ENCODE results near the gene LRMDA.

The LRMDA gene

GRCh38 chr10:76302961-76303630 lies 871.7 kb downstream of the LRMDA start:
- no peak for DNase-seq

DNA sequence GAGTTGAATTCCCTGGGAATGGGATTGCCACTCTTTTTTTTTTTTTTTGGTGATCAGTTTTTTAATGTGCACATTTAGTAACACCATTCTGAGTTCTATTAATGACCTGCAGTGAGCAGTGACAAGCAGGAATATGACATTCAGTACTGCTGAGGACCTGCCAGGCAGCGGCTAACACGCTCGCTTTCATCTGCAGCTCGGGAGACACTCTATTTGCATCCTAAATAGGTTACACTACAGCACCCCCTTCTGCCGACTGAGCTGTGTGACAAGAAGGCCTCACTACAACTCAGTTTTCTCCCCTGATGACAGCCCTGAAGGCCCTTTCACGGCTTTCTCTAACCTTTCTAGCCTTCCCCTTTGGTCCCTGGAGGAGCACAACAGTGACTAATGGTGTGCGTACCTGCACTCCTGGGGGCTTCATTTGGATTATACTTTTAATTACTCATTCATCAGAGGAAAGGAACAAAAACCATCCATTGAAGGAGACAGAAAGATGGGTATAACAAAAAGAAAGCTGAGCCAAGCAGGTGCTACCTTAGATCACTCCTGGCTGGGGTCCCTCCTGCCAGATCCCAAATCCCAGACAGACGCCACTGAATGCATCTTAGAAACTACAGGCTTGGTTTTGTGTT lies 872.4 kb downstream of the LRMDA start:
- DNase-seq, result peak; percentile 13

GRCh38 chr10:76305930-76306615 lies 874.6 kb downstream of the LRMDA start:
- no peak for DNase-seq

GRCh38 chr10:76306856-76307255 lies 875.4 kb downstream of the LRMDA start:
- no peak for DNase-seq

- no peak for DNase-seq
These were observed 877.6 kb downstream of the LRMDA start for GRCh38 chr10:76309070-76309469.

GRCh38 chr10:76309741-76310587 lies 878.5 kb downstream of the LRMDA start:
- DNase-seq, result no peak

DNA sequence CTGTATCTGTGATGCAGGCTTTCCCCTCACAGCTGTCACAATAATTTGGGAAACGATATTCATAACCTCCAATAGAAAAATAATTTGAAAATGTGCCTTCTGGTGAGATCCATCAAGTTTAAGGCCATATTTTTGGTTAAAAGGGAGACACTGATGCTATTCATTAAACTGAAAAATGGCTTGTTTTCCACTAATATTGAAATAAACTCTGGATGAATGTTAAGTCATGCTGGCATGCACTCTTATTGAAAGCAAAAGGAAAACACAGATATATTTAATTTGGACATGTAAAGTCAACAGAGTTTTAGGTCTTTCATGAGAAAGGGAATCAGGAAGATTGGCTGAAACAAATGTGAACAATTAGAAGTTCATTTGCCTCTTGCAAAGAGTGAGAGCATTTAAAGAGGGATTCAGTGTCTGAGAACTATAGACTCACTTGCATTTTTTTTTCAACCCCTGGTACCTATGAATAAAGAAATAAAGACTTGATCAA lies 879.2 kb downstream of the LRMDA start:
- DNase-seq, result no peak

- DNase-seq, result peak; percentile 12
These were observed 880.6 kb downstream of the LRMDA start for GRCh38 chr10:76311752-76312636.

DNA sequence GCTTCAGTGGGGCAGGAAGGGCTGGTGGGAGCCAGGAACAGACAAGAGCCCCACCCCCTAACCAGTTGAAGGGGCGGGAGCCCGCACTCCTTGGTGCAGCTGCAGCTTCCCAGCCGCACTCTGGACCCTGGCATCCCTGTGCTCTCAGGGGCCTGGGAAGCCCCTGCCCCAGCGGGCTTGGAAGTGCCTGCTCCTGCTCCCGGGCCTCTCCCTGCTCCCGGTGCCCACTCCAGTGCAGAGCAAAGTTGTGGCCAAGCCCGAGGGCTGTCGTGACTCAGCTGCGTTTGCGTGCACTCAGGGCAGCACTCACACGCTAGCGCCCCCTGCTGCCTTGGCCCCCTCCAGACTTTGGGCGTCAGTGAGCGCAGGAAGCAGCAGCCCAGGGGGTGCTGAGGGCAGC lies 883.8 kb downstream of the LRMDA start:
- no peak for DNase-seq

DNA sequence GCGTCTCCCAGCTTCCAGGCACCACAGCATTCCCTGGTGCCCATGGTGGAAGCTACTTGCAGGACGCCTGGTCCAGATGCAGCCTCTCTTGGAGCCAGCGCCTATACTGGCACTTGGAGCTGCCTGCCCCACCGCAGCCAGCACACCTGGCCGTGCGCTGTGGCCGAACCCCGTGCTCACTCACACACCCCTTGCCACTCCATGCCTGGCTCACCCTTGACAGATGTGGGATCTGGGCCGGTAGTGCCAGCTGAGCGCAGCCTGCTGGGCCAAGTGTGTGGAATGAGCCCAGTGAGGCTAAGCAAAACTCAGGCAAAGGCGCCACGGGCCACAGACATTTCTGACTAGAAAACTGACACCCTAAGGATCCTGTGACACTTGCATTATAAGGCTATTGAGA lies 884.8 kb downstream of the LRMDA start:
- DNase-seq, result no peak

GRCh38 chr10:76317078-76317477 lies 885.7 kb downstream of the LRMDA start:
- DNase-seq, result no peak

DNA sequence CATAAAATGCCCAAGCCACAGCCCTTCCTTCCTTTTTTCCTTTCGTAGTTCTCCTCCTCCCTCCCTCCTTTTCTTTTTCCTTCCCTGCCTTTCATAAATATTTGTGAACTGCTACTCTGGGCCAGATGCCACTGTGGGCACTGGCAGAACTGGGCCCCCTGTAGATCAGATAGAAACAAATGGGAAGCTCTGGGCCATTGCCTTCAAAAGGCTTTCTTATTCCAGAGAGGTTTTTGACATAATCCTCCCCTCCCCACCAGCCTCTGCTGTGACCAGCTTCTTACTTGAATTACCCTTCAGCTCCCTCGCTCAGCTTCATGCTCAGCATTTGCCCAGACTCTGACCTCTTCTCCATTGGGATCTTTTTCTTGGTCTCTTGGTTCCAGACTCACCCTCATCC lies 886.8 kb downstream of the LRMDA start:
- no peak for DNase-seq

- DNase-seq, result no peak
These were observed 888.2 kb downstream of the LRMDA start for GRCh38 chr10:76319661-76320060.

GRCh38 chr10:76324283-76324682 lies 892.9 kb downstream of the LRMDA start:
- no peak for DNase-seq

- DNase-seq, result no peak
These were observed 896.0 kb downstream of the LRMDA start for GRCh38 chr10:76327441-76327840.

GRCh38 chr10:76328348-76328747 lies 896.9 kb downstream of the LRMDA start:
- DNase-seq, result no peak

DNA sequence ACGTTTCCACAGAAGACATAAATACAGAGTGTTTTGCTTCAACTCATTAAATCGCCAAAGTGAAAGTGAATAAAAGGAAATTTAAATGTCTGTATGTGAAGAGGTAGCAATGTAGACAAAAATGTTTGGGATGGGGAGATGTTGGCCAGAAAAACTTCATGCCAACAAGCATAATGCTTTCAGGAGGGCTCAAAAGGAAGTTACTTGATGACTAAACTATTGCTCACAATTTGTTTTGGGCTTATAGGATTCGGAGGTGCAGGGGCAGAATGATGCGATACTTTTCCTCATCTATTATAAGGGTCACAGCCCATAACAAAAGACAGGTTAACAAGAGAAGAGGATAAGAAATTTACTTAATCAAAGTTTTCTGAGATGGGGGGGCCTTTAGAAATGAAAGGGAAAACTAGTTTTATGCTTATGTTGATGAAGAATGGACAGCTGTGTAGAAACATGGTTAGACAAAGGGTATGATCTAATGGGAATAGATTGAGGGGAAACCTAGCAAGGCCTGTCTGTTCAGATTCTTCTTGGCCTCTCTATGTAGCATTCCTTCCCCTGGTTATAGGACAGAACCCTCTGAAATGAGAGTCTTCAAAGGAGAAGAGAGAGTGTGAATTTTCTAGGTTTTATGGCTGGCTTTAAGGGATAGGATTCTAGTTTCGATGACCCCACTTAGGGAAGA lies 898.6 kb downstream of the LRMDA start:
- DNase-seq, result no peak

DNA sequence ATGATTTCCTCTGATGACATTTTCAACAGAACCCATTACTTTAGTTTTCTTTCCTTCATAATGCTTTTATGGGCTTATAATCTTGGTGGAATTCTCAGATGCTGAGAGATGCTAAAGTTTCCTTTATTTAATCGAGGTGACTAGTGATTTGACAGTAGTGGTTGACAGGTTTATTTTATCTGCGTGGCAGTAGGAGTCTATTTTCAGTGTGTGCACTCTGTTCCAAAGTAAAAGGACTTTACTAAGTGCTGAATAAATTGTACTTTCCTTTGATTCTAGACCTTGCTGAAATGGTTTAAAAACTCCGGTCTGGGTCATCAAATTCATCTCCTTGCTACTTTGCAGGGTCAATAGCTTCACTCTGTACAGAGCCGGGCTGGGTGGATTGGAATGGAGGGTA lies 900.3 kb downstream of the LRMDA start:
- DNase-seq, result no peak

DNA sequence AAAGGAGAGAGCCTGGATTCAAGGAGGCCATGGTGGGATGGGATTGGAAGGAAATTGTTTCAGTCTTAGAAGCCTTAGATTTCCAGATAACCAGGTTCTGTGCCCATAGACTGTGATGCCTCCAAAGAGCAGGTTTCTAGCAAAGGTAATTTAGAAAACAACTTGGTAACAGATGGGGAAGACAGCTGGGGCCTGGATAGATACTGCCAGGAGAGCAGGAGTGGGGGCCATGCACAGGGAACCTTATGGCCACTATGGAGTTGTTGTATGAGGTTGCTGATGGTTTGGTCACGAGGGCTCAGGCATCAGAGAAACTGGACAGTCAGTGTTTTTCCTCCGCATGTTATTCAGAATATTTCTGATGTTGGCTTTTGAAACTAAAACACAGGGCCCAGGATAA lies 901.9 kb downstream of the LRMDA start:
- no peak for DNase-seq

- DNase-seq, result no peak
These were observed 902.4 kb downstream of the LRMDA start for GRCh38 chr10:76333796-76334195.

DNA sequence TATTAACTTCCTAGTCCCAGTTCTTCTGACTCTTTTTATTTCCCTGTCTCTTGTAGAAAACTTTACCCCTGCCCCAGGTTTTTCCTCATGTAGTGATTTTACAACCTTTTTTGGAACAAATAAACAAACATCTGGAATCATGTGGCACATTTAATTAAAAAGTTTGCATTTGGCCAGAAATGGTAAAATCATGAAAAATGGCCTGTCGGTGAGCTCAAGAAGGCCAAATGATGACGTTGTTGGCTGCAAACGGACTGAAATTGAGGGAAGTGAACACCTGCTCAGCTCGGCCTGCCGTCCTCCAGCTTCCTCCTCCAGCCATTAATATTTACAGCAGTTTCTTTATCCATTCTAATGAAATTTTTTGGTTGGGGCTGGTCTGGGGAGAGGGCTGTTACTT lies 902.8 kb downstream of the LRMDA start:
- DNase-seq, result no peak

All from activated CD4-positive, alpha-beta T cell treated with anti-CD3 and anti-CD28 coated beads, Interleukin-10, Interleukin-2, amounts not matched to agents 100 ng/mL and 50 ng/mL, durations not matched to agents 16 hours and 8 hours (primary cell).